GM12878 (cell line): ENCODE results near the gene NPAS3. TPM values are rescaled to one million over a fixed set of nuclear protein-coding genes. Genes with fewer than 3 reads are reported as not detected.

Experiments
- ATAC-seq: fragments of 200-7000 bp; cut with Tn5 transposase; 3 replicates; pipeline ENCODE4 v1.9.1; 2020; ENCODE audit warnings: mild to moderate bottlenecking, moderate library complexity
- BruUV-seq: library from RNA; stranded (reverse); fragments of 400-500 nt; replicated peaks from 2 replicates; lab custom pipeline; 2021; lab: Mats Ljungman, UMichigan
- CTCF ChIA-PET: fragments of 300-600 bp; sonication (Branson Sonifier 250); formaldehyde crosslinking; extraction: SDS; loops from one replicate; lab custom pipeline; 2021; ENCODE audit warnings: inconsistent platforms; lab: Yijun Ruan, JAX
- POLR2A ChIA-PET: fragments of 350-600 bp; formaldehyde crosslinking; extraction: SDS; loops from one replicate; lab custom pipeline; 2021; ENCODE audit warnings: inconsistent platforms; lab: Charles Lee
- RAD21 ChIA-PET: fragments of 300-600 bp; sonication (Branson Sonifier 250); formaldehyde crosslinking; loops from one replicate; lab custom pipeline; 2023; ENCODE audit warnings: antibody characterized with exemption; ENCODE audit not compliant: unreplicated experiment; lab: Charles Lee
- SMC1A ChIA-PET: fragments of 300-600 bp; sonication (Branson Sonifier 250); formaldehyde crosslinking; loops from one replicate; lab custom pipeline; 2023; ENCODE audit not compliant: unreplicated experiment, uncharacterized antibody; lab: Charles Lee
- DNase-seq: peaks from one replicate; pipeline ENCODE4 v3.0.0-alpha.2; 2011; ENCODE audit warnings: low read depth, low spot score
- FAIRE-seq: peaks from 3 replicates; lab custom pipeline; 2011; peaks lifted over from hg19 to GRCh38; lab: Jason Lieb, UNC
- H2AFZ ChIP-seq: 2 replicates; pipeline ENCODE4 v1.6.0; 2011; ENCODE audit warnings: low read depth, low read length, control low read depth; ENCODE audit not compliant: control insufficient read depth
- H3K27ac ChIP-seq: 2 replicates; pipeline ENCODE4 v1.5.1; 2011; ENCODE audit warnings: control low read depth; ENCODE audit not compliant: control insufficient read depth, insufficient read depth
- H3K27me3 ChIP-seq, 2 experiments: replicated peaks in 1 of 2; 2 replicates each; pipeline versions ENCODE4 v1.6.0 to v1.6.1; 2011; ENCODE audit warnings: low read length in 1 of 2; ENCODE audit not compliant: control insufficient read depth in 2 of 2, insufficient read depth in 2 of 2
- H3K36me3 ChIP-seq, 2 experiments: 2 replicates each; pipeline ENCODE4 v1.5.1; 2011; ENCODE audit warnings: low read length in 1 of 2; ENCODE audit not compliant: control insufficient read depth in 2 of 2, insufficient read depth in 2 of 2
- H3K4me1 ChIP-seq: 2 replicates; pipeline ENCODE4 v1.6.1; 2011; ENCODE audit warnings: mild to moderate bottlenecking, low read length, moderate library complexity, mixed read lengths; ENCODE audit not compliant: control insufficient read depth, insufficient read depth
- H3K4me2 ChIP-seq: 2 replicates; pipeline ENCODE4 v1.6.0; 2011; ENCODE audit warnings: control low read depth; ENCODE audit not compliant: control insufficient read depth, insufficient read depth
- H3K4me3 ChIP-seq: fragments of 200-600 bp; sonication (generic); 2 replicates; pipeline ENCODE4 v1.5.1; 2016
- H3K79me2 ChIP-seq: 2 replicates; pipeline ENCODE4 v1.6.0; 2011; ENCODE audit warnings: low read length; ENCODE audit not compliant: control insufficient read depth, insufficient read depth
- H3K9ac ChIP-seq: 2 replicates; pipeline ENCODE4 v1.8.0; 2011; ENCODE audit warnings: low read length, control low read depth, mixed read lengths; ENCODE audit not compliant: control insufficient read depth, insufficient read depth
- H3K9me3 ChIP-seq: replicated peaks from 3 replicates; pipeline ENCODE4 v1.5.1; 2011; ENCODE audit warnings: mild to moderate bottlenecking, low read length; ENCODE audit not compliant: control insufficient read depth, insufficient read depth
- H4K20me1 ChIP-seq: 2 replicates; pipeline ENCODE4 v1.6.0; 2011; ENCODE audit not compliant: control insufficient read depth, insufficient read depth
- ATF3 ChIP-seq: IDR thresholded peaks from 2 replicates; pipeline ENCODE4 v1.6.1; 2011; ENCODE audit warnings: low read depth, mild to moderate bottlenecking, low read length, moderate library complexity, borderline replicate concordance; ENCODE audit errors: extremely low read depth
- IKZF2 ChIP-seq, 2 experiments: fragments of 450-650 bp; IDR thresholded peaks; 2 replicates each; pipeline ENCODE4 v1.6.1; 2017; ENCODE audit warnings: mild to moderate bottlenecking in 2 of 2, moderate library complexity in 2 of 2
- LARP7 ChIP-seq: fragments of 450-650 bp; IDR thresholded peaks from 2 replicates; pipeline ENCODE4 v1.6.1; 2017; ENCODE audit warnings: mild to moderate bottlenecking
- MEF2B ChIP-seq: fragments of 450-650 bp; IDR thresholded peaks from 2 replicates; pipeline ENCODE4 v1.6.1; 2018; ENCODE audit warnings: mild to moderate bottlenecking, moderate library complexity; ENCODE audit not compliant: partially characterized antibody, poor library complexity, severe bottlenecking
- MLLT1 ChIP-seq: fragments of 450-650 bp; IDR thresholded peaks from 2 replicates; pipeline ENCODE4 v1.6.1; 2016; ENCODE audit warnings: mild to moderate bottlenecking
- NR2F1 ChIP-seq: fragments of 450-650 bp; conservative IDR thresholded peaks from 2 replicates; pipeline ENCODE4 v1.6.1; 2017; ENCODE audit warnings: mild to moderate bottlenecking
- RB1 ChIP-seq: fragments of 450-650 bp; formaldehyde crosslinking; IDR thresholded peaks from 2 replicates; pipeline ENCODE4 v1.6.1; 2017; ENCODE audit warnings: mild to moderate bottlenecking, borderline replicate concordance
- STAT3 ChIP-seq: IDR thresholded peaks from 2 replicates; pipeline ENCODE4 v1.6.1; 2011; ENCODE audit warnings: low read depth, low read length, improper control_type of control experiment
- WGBS: methylation state at CpG from one replicate; pipeline ENCODE4 v1.1.6; 2016; ENCODE audit warnings: low lambda C conversion rate; ENCODE audit not compliant: insufficient replicate concordance, insufficient coverage; ENCODE audit errors: missing lambda C conversion rate; 5-methylcytosine and 5-hydroxymethylcytosine counted together
- in situ Hi-C: fragments of 300-500 bp; cut with MboI; formaldehyde crosslinking; loops from 9 replicates; pipeline ENCODE4 v1.14.3; 2018; ENCODE audit warnings: mixed read lengths
- intact Hi-C: fragments of 100-400 bp; cut with micrococcal nuclease; formaldehyde crosslinking; loops from one replicate; pipeline ENCODE4 v1.14.2; 2022; ENCODE audit not compliant: unreplicated experiment
- polyA plus RNA-seq, 11 experiments: library from polyadenylated mRNA; depleted of rRNA in 4 of 11; unstranded in 6 of 11; stranded (reverse) in 5 of 11; fragments of >200 nt; fragmentation: Nextera tagmentation in 4 of 11; fragmentation: Illumina TruSeq in 1 of 11; extraction: Ambion mirVana in 4 of 11; extraction: Trizol in 1 of 11; gene quantifications; 1 replicate in 1 of 11; 2 replicates in 10 of 11; pipeline versions ENCODE4 v1.2.1 to v1.2.3, GENCODE V29; 2011 to 2016; ENCODE audit warnings: inconsistent platforms in 2 of 11, missing spikeins in 2 of 11, low read depth in 1 of 11
- total RNA-seq, 4 experiments: library from RNA; depleted of rRNA in 3 of 4; stranded (reverse); fragments of >200 nt in 3 of 4; fragmentation: Illumina TruSeq in 1 of 4; extraction: Trizol in 1 of 4; gene quantifications; 2 replicates each; pipeline versions ENCODE4 v1.2.1 to v1.2.3, GENCODE V29; 2013 to 2021
- TF ChIP-seq, protein P1 (sequence below): fragments of 450-650 bp; IDR thresholded peaks from 2 replicates; pipeline ENCODE4 v1.6.1; 2017; ENCODE audit warnings: mild to moderate bottlenecking

NPAS3 gene
- total and polyA plus RNA-seq, 10 of the 15 experiments (the other 5 are each of a cell fraction or from before 2014, with no cell fraction given) = under 0.01 to 2.7 (median 0.03) TPM; not detected in 6

GRCh38 chr14:33521192-33521591, 582.5 kb downstream of the NPAS3 start:
- H3K36me3 ChIP-seq = no peaks in the 10 kb centered on the region
- TF ChIP-seq, protein P1, sequence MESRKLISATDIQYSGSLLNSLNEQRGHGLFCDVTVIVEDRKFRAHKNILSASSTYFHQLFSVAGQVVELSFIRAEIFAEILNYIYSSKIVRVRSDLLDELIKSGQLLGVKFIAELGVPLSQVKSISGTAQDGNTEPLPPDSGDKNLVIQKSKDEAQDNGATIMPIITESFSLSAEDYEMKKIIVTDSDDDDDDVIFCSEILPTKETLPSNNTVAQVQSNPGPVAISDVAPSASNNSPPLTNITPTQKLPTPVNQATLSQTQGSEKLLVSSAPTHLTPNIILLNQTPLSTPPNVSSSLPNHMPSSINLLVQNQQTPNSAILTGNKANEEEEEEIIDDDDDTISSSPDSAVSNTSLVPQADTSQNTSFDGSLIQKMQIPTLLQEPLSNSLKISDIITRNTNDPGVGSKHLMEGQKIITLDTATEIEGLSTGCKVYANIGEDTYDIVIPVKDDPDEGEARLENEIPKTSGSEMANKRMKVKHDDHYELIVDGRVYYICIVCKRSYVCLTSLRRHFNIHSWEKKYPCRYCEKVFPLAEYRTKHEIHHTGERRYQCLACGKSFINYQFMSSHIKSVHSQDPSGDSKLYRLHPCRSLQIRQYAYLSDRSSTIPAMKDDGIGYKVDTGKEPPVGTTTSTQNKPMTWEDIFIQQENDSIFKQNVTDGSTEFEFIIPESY = no peak
- TF ChIP-seq ATF3 (no peak), STAT3 (no peak), NR2F1 (no peak), LARP7 (no peak), IKZF2 (IDR thresholded peaks at IDR 0.05) (no peak), RB1 (no peak), MEF2B (no peak), MLLT1 (no peak)
- TF ChIP-seq, all 136 proteins: peak for 0
- H4K20me1 ChIP-seq = no peaks in the 10 kb centered on the region
- ChIA-PET POLR2A (interaction anchor here (1.2 to 2.1 kb wide), 3 partner anchors 9 to 44 kb away, joined by 4 to 8 read pairs (median 7); no protein-coding TSS in a partner anchor), SMC1A (interaction anchor here (0.6 to 18.1 kb wide), 7 partner anchors 5 to 272 kb away, joined by 3 to 298 read pairs (median 6); no protein-coding TSS in a partner anchor), CTCF (interaction anchor here (1.2 kb wide), 1 partner anchor 9 kb away, joined by 4 read pairs; no protein-coding TSS in a partner anchor), RAD21 (interaction anchor here (1.8 kb wide), 1 partner anchor 42 kb away, joined by 5 read pairs; no protein-coding TSS in a partner anchor)
- no peak overlapping the region for H3K4me3 ChIP-seq
- no peak overlapping the region for H2AFZ ChIP-seq
- BruUV-seq = no TSS peak
- WGBS = 0% methylated on average over 2 of the region's 2 CpGs
- no peak overlapping the region for H3K4me2 ChIP-seq
- intact Hi-C loops = no loop called here
- in situ Hi-C loops = no loop called here
- no peak overlapping the region for H3K27ac ChIP-seq
- no peaks in the 10 kb centered on the region; a peak in 1 of 4 replicates for H3K27me3 ChIP-seq
- no peaks in the 10 kb centered on the region for H3K4me1 ChIP-seq
- FAIRE-seq (no peak), DNase-seq (no peak), ATAC-seq (no peak)
- H3K79me2 ChIP-seq = no peaks in the 10 kb centered on the region
- H3K9me3 ChIP-seq = no peaks in the 10 kb centered on the region; the same call in 2 of the 3 replicates
- H3K9ac ChIP-seq = no peak overlapping the region
